MG63 (cell line): ENCODE results near the gene GPR135. TPM values are rescaled to one million over a fixed set of nuclear protein-coding genes. Genes with fewer than 3 reads are reported as not detected.

Experiments used
- total RNA-seq: library from RNA; depleted of rRNA; stranded (reverse); fragments of >200 nt; shearing (Covaris generic); gene quantifications from 2 replicates; pipeline ENCODE4 v1.2.3, GENCODE V29; 2014; ENCODE audit warnings: low replicate concordance; rRNA removed

GPR135 gene
- total RNA-seq, 1 experiment from 2014 or later, result 0.66 TPM

Other genes starting within 250 kb of the GPR135 start
- 22.3 and 57.5 TPM in 2 replicates for gene L3HYPDH, start 19.0 kb upstream of the GPR135 start, total RNA-seq
- 47.3 and 49.5 TPM in 2 replicates for gene JKAMP, start 19.1 kb upstream of the GPR135 start, total RNA-seq
- not detected in 2 replicates for gene CCDC175, start 111.4 kb upstream of the GPR135 start, total RNA-seq